RWPE2 (cell line): ENCODE measurements around the gene S100A4.

Source experiments
- ATAC-seq: fragments of 200-7000 bp; cut with Tn5 transposase; 3 replicates; pipeline ENCODE4 v1.9.1; 2021; ENCODE audit warnings: low read depth
- DNase-seq: peaks from one replicate; pipeline ENCODE4 v3.0.0-alpha.2; 2020; ENCODE audit warnings: low spot score
- H3K27ac ChIP-seq: fragments of 450-650 bp; 2 replicates; pipeline ENCODE4 v1.5.1; 2017; ENCODE audit warnings: mild to moderate bottlenecking; ENCODE audit not compliant: poor library complexity, severe bottlenecking
- H3K27me3 ChIP-seq: fragments of 250-450 bp; sonication (Bioruptor Pico); 2 replicates; pipeline ENCODE4 v1.5.1; 2021; ENCODE audit warnings: mild to moderate bottlenecking, moderate library complexity; ENCODE audit not compliant: insufficient read depth, poor library complexity, severe bottlenecking
- H3K36me3 ChIP-seq: fragments of 250-450 bp; sonication (Bioruptor Pico); 2 replicates; pipeline ENCODE4 v1.5.1; 2020; ENCODE audit warnings: low read depth, mild to moderate bottlenecking, moderate library complexity
- H3K4me1 ChIP-seq: fragments of 250-450 bp; sonication (Bioruptor Pico); 2 replicates; pipeline ENCODE4 v1.5.1; 2021; ENCODE audit warnings: mild to moderate bottlenecking, moderate library complexity; ENCODE audit not compliant: insufficient read depth, poor library complexity, severe bottlenecking
- H3K4me3 ChIP-seq: fragments of 250-450 bp; sonication (Bioruptor Pico); 2 replicates; pipeline ENCODE4 v1.5.1; 2021; ENCODE audit warnings: mild to moderate bottlenecking, moderate library complexity; ENCODE audit not compliant: severe bottlenecking
- H3K9me3 ChIP-seq: fragments of 250-450 bp; sonication (Bioruptor Pico); 2 replicates; pipeline ENCODE4 v1.5.1; 2021; ENCODE audit warnings: mild to moderate bottlenecking, moderate library complexity; ENCODE audit not compliant: severe bottlenecking
- TF ChIP-seq, protein P1 (sequence below): fragments of 450-650 bp; IDR thresholded peaks from one replicate; pipeline ENCODE4 v1.5.1; 2017; ENCODE audit warnings: mild to moderate bottlenecking, moderate library complexity; ENCODE audit not compliant: poor library complexity, severe bottlenecking

S100A4 gene

GRCh38 chr1:153536012-153536670 lies 9.5 kb downstream of the S100A4 start:
- TF ChIP-seq, protein P1, sequence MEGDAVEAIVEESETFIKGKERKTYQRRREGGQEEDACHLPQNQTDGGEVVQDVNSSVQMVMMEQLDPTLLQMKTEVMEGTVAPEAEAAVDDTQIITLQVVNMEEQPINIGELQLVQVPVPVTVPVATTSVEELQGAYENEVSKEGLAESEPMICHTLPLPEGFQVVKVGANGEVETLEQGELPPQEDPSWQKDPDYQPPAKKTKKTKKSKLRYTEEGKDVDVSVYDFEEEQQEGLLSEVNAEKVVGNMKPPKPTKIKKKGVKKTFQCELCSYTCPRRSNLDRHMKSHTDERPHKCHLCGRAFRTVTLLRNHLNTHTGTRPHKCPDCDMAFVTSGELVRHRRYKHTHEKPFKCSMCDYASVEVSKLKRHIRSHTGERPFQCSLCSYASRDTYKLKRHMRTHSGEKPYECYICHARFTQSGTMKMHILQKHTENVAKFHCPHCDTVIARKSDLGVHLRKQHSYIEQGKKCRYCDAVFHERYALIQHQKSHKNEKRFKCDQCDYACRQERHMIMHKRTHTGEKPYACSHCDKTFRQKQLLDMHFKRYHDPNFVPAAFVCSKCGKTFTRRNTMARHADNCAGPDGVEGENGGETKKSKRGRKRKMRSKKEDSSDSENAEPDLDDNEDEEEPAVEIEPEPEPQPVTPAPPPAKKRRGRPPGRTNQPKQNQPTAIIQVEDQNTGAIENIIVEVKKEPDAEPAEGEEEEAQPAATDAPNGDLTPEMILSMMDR: no peak
- Histone ChIP-seq H3K4me1 (peaks cover 31% of the 10 kb centered on the region), H3K4me3 (peak overlapping the region; percentile 73), H3K27me3 (no peaks in the 10 kb centered on the region), H3K36me3 (peaks cover 17% of the 10 kb centered on the region), H3K9me3 (no peaks in the 10 kb centered on the region), H3K27ac (peak overlapping the region; percentile 96)
- ATAC-seq: peak; percentile 49
- DNase-seq: peak; percentile 92

DNA sequence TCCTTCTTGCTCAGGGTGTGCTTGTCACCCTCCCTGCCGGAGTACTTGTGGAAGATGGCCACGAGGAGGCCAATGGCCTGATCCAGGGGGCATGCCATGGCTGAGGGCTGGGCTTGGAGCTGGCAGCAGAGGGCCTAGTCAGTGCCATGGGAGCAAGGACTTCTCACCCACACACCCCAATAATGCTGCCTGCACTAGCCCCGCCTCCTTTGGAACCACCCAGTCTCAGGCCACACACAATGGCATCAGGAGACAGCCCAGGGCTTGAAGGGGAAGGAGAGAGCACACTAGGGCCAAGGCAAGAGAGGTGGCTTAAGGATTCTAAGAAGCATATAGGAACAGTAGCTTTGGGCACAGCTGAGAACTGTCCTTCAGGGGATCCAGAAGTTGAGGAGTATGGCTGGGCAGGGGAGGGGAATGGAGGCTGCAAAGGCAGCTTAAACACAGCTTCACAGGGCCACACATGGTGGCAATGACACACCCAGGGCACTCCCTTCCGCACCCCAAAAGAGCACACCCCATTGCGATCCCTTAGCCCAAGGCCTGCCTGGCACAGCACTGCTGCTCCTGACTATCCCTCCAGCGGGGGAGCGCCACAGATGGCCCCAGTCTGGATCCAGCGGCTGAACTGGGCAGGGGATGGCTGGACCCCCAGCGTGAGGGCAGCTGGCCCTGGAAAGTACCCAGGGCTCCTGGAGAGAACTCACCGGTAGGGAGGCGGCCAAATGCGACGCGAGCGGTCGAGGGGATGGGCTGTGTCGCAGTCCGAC lies 10.2 kb downstream of the S100A4 start, which contains the start of gene S100A6:
Gene S100A6 (minus strand): TSS at position 750 of the 770 bp plus-strand sequence. CDS start 652 bp downstream, at position 98.
- peaks cover 31% of the 10 kb centered on the region for H3K4me1 ChIP-seq
- H3K36me3 ChIP-seq: peaks cover 17% of the 10 kb centered on the region
- H3K27ac ChIP-seq: peak within 1 kb of the TSS; percentile 96
- no peak for DNase-seq
- H3K9me3 ChIP-seq: no peaks in the 10 kb centered on the region
- no peaks in the 10 kb centered on the region for H3K27me3 ChIP-seq
- TF ChIP-seq, protein P1: no peak
- ATAC-seq: peak; percentile 3; the same call in 1 of the 3 replicates
- peak within 1 kb of the TSS; percentile 73 for H3K4me3 ChIP-seq

GRCh38 chr1:153534925-153535241 lies 10.7 kb downstream of the S100A4 start:
- ATAC-seq (no peak), DNase-seq (no peak)
- Histone ChIP-seq H3K4me1 (peaks cover 31% of the 10 kb centered on the region), H3K4me3 (peak overlapping the region; percentile 73), H3K9me3 (no peaks in the 10 kb centered on the region), H3K36me3 (peaks cover 17% of the 10 kb centered on the region), H3K27me3 (no peaks in the 10 kb centered on the region), H3K27ac (peak overlapping the region; percentile 96)
- TF ChIP-seq, protein P1: no peak

DNA sequence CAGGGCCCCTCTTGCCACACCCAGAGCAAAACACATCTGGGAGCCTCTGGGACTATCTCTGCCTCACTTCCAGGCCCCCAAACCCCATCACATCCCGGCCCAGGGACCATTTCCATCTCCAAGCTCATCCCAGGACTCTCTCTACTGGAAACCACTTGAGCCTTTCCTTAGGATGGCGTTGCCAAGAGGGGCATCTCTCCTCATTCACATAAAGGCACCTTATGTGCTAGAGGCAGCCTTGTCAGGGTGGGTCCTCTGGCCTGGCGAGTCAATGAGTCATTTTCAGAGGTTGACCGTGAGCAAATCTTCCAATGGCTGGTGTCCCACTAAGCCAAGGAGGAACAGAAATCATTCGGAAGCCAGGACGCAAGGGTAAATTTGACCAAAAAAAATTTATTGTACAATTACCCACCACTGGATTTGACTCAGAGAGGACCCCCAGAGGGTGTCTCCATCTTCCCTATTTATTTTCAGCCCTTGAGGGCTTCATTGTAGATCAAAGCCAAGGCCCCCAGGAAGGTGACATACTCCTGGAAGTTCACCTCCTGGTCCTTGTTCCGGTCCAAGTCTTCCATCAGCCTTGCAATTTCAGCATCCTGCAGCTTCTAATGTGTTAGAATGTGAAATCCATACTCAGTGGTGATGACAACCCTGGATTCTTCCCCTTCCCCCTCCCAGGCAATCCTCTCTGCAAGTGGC lies 11.2 kb downstream of the S100A4 start:
- Histone ChIP-seq H3K4me1 (peaks cover 31% of the 10 kb centered on the region), H3K27me3 (no peaks in the 10 kb centered on the region), H3K27ac (peak overlapping the region; percentile 96), H3K9me3 (no peaks in the 10 kb centered on the region), H3K36me3 (peaks cover 17% of the 10 kb centered on the region), H3K4me3 (peak overlapping the region; percentile 73)
- TF ChIP-seq, protein P1: no peak
- DNase-seq (no peak), ATAC-seq (peak; percentile 3; the same call in 2 of the 3 replicates)
